Measurements from ENCODE around the gene MCEE. TPM values are rescaled to one million over a fixed set of nuclear protein-coding genes. Genes with fewer than 3 reads are reported as not detected.
"Not testable (repeated sequence)": the region's sequence is repeated elsewhere in the genome, so short reads cannot be mapped to it uniquely, and the experiment has no call there.

Gene MCEE
- total RNA-seq, 1 experiment from 2014 or later = 10.9 TPM

DNA sequence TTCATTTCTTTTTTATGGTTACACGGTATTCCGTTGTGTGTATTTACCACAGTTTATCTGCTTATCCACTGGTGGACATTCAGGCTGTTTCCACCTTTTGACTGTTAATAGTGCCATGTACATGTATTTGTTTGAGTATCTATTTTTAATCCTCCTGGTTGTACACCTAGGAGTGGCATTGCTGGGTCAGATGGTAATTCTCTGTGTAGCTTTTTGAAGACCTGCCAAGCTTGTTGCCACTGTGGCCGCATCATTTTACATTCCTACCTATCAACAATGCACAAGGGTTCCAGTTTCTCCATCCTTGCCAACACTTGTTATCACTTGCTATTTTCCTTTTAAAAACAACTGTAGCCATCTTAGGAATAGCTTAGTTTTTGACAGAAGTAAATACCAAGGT is 13.8 kb upstream of the MCEE start:
- DNase-seq (no peak), ATAC-seq (no peak)
- H3K4me3 ChIP-seq (ENCODE audit: low read length) = no peak overlapping the region
- H3K27me3 ChIP-seq (ENCODE audit: low read length) = no peaks in the 10 kb centered on the region
- CTCF ChIA-PET = no interaction called here
- no TSS peak for BruUV-seq (replicated peaks)
- no peaks in the 10 kb centered on the region for H3K79me2 ChIP-seq (ENCODE audit: low read length)
- H3K4me1 ChIP-seq (ENCODE audit: insufficient read depth, low read length) = no peaks in the 10 kb centered on the region
- no peak overlapping the region for H3K4me2 ChIP-seq (ENCODE audit: low read length)
- no peak overlapping the region for H3K27ac ChIP-seq (ENCODE audit: low read length)
- intact Hi-C loops (cut with micrococcal nuclease) = no loop called here
- no peak for TF ChIP-seq EZH2 (IDR thresholded peaks at IDR 0.05; ENCODE audit: low read length, unreplicated experiment)
- no peak for TF ChIP-seq EZH2phosphoT487 (IDR thresholded peaks at IDR 0.05; ENCODE audit: borderline replicate concordance, low read length)
- TF ChIP-seq, protein P1, sequence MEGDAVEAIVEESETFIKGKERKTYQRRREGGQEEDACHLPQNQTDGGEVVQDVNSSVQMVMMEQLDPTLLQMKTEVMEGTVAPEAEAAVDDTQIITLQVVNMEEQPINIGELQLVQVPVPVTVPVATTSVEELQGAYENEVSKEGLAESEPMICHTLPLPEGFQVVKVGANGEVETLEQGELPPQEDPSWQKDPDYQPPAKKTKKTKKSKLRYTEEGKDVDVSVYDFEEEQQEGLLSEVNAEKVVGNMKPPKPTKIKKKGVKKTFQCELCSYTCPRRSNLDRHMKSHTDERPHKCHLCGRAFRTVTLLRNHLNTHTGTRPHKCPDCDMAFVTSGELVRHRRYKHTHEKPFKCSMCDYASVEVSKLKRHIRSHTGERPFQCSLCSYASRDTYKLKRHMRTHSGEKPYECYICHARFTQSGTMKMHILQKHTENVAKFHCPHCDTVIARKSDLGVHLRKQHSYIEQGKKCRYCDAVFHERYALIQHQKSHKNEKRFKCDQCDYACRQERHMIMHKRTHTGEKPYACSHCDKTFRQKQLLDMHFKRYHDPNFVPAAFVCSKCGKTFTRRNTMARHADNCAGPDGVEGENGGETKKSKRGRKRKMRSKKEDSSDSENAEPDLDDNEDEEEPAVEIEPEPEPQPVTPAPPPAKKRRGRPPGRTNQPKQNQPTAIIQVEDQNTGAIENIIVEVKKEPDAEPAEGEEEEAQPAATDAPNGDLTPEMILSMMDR (conservative IDR thresholded peaks at IDR 0.05; ENCODE audit: low read depth, low read length) = no peak
- no peak overlapping the region for H2AFZ ChIP-seq (ENCODE audit: low read length)
- POLR2A ChIA-PET (ENCODE audit: unreplicated experiment) = interaction anchor here (0.6 kb wide), 1 partner anchor 1388 kb away, joined by 9 read pairs; no protein-coding TSS in a partner anchor
- H3K9ac ChIP-seq (ENCODE audit: low read length) = no peak overlapping the region
- H3K9me2 ChIP-seq (replicated peaks; ENCODE audit: low read length) = no peaks in the 10 kb centered on the region
- peaks cover 79% of the 10 kb centered on the region for H3K36me3 ChIP-seq (ENCODE audit: low read depth, low read length)
- H3F3A ChIP-seq (ENCODE audit: low read length, unreplicated experiment) = no peaks in the 10 kb centered on the region
- no peaks in the 10 kb centered on the region for H3K9me3 ChIP-seq (ENCODE audit: low read length)
- no peaks in the 10 kb centered on the region for H4K20me1 ChIP-seq (ENCODE audit: low read length)

GRCh38 chr2:71136174-71136573 is 6.1 kb upstream of the MCEE start:
- CTCF ChIA-PET = no interaction called here
- Histone ChIP-seq H3K27ac (ENCODE audit: low read length) (no peak overlapping the region), H3K27me3 (ENCODE audit: low read length) (no peaks in the 10 kb centered on the region)

GRCh38 chr2:71133603-71134002 is 3.6 kb upstream of the MCEE start:
- no peak overlapping the region for H3K9ac ChIP-seq (ENCODE audit: low read length)
- BruUV-seq (replicated peaks) = no TSS peak
- H2AFZ ChIP-seq (ENCODE audit: low read length) = no peak overlapping the region
- peaks cover 45% of the 10 kb centered on the region for H3K36me3 ChIP-seq (ENCODE audit: low read depth, low read length)
- CTCF ChIA-PET = no interaction called here
- peaks cover 48% of the 10 kb centered on the region for H3K79me2 ChIP-seq (ENCODE audit: low read length)
- intact Hi-C loops (cut with micrococcal nuclease) = no loop called here
- H3K4me1 ChIP-seq (ENCODE audit: insufficient read depth, low read length) = peaks cover 8% of the 10 kb centered on the region; the same call in 1 of the 2 replicates
- H3K4me2 ChIP-seq (ENCODE audit: low read length) = no peak overlapping the region
- H3K9me2 ChIP-seq (replicated peaks; ENCODE audit: low read length) = no peaks in the 10 kb centered on the region
- H3K27ac ChIP-seq (ENCODE audit: low read length) = no peak overlapping the region
- ATAC-seq = no peak
- DNase-seq = no peak
- no peak for TF ChIP-seq EZH2 (IDR thresholded peaks at IDR 0.05; ENCODE audit: low read length, unreplicated experiment)
- TF ChIP-seq, protein P1 (conservative IDR thresholded peaks at IDR 0.05; ENCODE audit: low read depth, low read length) = no peak
- TF ChIP-seq EZH2phosphoT487 (IDR thresholded peaks at IDR 0.05; ENCODE audit: borderline replicate concordance, low read length) = no peak
- no peak overlapping the region for H3K4me3 ChIP-seq (ENCODE audit: low read length)
- POLR2A ChIA-PET (ENCODE audit: unreplicated experiment) = no interaction called here
- H4K20me1 ChIP-seq (ENCODE audit: low read length) = peaks cover 23% of the 10 kb centered on the region
- peaks cover 8% of the 10 kb centered on the region for H3F3A ChIP-seq (ENCODE audit: low read length, unreplicated experiment)
- no peaks in the 10 kb centered on the region for H3K9me3 ChIP-seq (ENCODE audit: low read length)
- H3K27me3 ChIP-seq (ENCODE audit: low read length) = no peaks in the 10 kb centered on the region

More at GRCh38 chr2:71136174-71136573, 6.1 kb upstream of the MCEE start:
- Histone ChIP-seq H3K9me3 (ENCODE audit: low read length) (no peaks in the 10 kb centered on the region), H3K4me2 (ENCODE audit: low read length) (no peak overlapping the region), H3K36me3 (ENCODE audit: low read depth, low read length) (peaks cover 66% of the 10 kb centered on the region), H3K79me2 (ENCODE audit: low read length) (peaks cover 30% of the 10 kb centered on the region), H2AFZ (ENCODE audit: low read length) (no peak overlapping the region), H3K9me2 (replicated peaks; ENCODE audit: low read length) (no peaks in the 10 kb centered on the region), H3K4me3 (ENCODE audit: low read length) (no peak overlapping the region), H3K4me1 (ENCODE audit: insufficient read depth, low read length) (peaks cover 8% of the 10 kb centered on the region; the same call in 1 of the 2 replicates), H4K20me1 (ENCODE audit: low read length) (peaks cover 19% of the 10 kb centered on the region), H3F3A (ENCODE audit: low read length, unreplicated experiment) (no peaks in the 10 kb centered on the region), H3K9ac (ENCODE audit: low read length) (no peak overlapping the region)
- POLR2A ChIA-PET (ENCODE audit: unreplicated experiment) = interaction anchor here (0.7 kb wide), 1 partner anchor 91 kb away, joined by 3 read pairs; no protein-coding TSS in a partner anchor
- DNase-seq = no peak
- intact Hi-C loops (cut with micrococcal nuclease) = no loop called here
- no TSS peak for BruUV-seq (replicated peaks)
- no peak for TF ChIP-seq EZH2 (IDR thresholded peaks at IDR 0.05; ENCODE audit: low read length, unreplicated experiment)
- TF ChIP-seq EZH2phosphoT487 (IDR thresholded peaks at IDR 0.05; ENCODE audit: borderline replicate concordance, low read length) = no peak
- TF ChIP-seq, protein P1 (conservative IDR thresholded peaks at IDR 0.05; ENCODE audit: low read depth, low read length) = no peak
- ATAC-seq = no peak

DNA sequence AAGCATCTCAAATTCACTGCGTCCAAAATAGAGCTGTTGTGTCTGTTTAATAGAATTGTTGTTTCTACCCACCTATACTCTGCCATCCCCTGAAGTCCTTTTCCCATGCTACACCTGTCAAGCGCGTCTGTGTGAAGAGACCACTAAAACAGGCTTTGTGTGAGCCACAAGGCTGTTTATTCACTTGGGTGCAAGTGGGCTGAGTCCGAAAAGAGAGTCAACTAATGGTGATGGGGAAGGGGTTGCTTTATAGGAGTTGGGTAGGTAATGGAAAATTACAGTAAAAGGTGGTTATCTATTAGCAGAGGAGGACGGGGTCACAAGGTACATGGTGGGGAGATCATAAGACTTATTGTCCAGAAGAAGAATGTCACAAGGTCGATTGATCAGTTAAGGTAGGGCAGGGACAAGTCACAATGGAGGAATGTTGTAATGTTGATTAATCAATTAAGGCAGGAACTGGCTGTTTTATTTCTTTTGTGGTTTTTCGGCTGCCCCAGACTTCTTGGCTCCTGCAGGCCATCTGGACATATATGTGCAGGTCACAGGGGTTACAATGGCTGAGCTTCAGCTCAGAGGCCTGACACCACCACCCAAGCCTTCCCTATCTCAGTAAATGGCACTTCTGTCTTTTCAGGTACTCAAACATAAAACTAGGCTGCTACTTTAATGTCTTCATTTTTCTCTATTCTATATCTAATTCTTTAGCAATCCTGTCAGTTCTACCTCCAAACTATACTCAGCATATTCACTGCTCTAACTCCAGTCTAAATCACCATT is 1.5 kb upstream of the MCEE start:
- POLR2A ChIA-PET (ENCODE audit: unreplicated experiment); H3K27me3 ChIP-seq (ENCODE audit: low read length); BruUV-seq (replicated peaks); H3K9me2 ChIP-seq (replicated peaks; ENCODE audit: low read length); DNase-seq; H3K9me3 ChIP-seq (ENCODE audit: low read length); H3F3A ChIP-seq (ENCODE audit: low read length, unreplicated experiment); H3K27ac ChIP-seq (ENCODE audit: low read length); H2AFZ ChIP-seq (ENCODE audit: low read length); ATAC-seq; intact Hi-C loops (cut with micrococcal nuclease): not testable (repeated sequence)
- CTCF ChIA-PET = interaction anchor here (1.0 kb wide), 1 partner anchor 63 kb away, joined by 3 read pairs; the partner anchor contains the start of gene NAGK
- Histone ChIP-seq H4K20me1 (ENCODE audit: low read length) (peaks cover 23% of the 10 kb centered on the region), H3K4me1 (ENCODE audit: insufficient read depth, low read length) (peaks cover 15% of the 10 kb centered on the region), H3K4me3 (ENCODE audit: low read length) (peak overlapping the region; percentile 93), H3K36me3 (ENCODE audit: low read depth, low read length) (peaks cover 32% of the 10 kb centered on the region), H3K4me2 (ENCODE audit: low read length) (peak overlapping the region; percentile 90), H3K79me2 (ENCODE audit: low read length) (peaks cover 69% of the 10 kb centered on the region), H3K9ac (ENCODE audit: low read length) (peak overlapping the region; percentile 97)
